Endometrial microvascular endothelial cells (primary cell): ENCODE results near the gene ARHGAP26. TPM values are rescaled to one million over a fixed set of nuclear protein-coding genes. Genes with fewer than 3 reads are reported as not detected.
"Not testable (repeated sequence)": the region's sequence is repeated elsewhere in the genome, so short reads cannot be mapped to it uniquely, and the experiment has no call there.

Source experiments
- in situ Hi-C: cut with HindIII; loops from 2 replicates; pipeline ENCODE4 v1.10.0; 2017; ENCODE audit warnings: low sequenced_read_pairs, low pct_unique_long_range_greater_than_20kb; ENCODE audit errors: inconsistent ontology term
- total RNA-seq: library from RNA; depleted of rRNA; stranded (reverse); fragments of >200 nt; gene quantifications from one replicate; pipeline ENCODE4 v1.2.3, GENCODE V29; 2015; ENCODE audit errors: inconsistent ontology term

ARHGAP26 gene
- total RNA-seq, 1 donor from 2014 or later, result 20.4 TPM

DNA sequence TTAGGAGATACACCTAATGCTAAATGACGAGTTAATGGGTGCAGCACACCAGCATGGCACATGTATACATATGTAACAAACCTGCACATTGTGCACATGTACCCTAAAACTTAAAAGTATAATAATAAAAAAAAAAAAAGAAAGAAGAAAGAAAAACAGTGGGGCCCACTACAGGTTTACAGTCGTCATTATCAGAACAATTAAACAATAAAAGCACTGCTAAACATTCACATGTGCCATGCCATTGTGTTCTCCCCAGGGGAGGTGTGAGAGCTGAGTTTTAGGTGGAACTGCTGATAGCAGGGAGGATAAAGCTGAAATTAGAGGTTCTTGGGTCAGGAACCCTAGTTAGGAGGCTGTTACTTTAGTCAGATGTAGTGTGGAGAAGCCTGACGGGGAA, 348.6 kb downstream of the ARHGAP26 start:
- in situ Hi-C loops, result not testable (repeated sequence)

DNA sequence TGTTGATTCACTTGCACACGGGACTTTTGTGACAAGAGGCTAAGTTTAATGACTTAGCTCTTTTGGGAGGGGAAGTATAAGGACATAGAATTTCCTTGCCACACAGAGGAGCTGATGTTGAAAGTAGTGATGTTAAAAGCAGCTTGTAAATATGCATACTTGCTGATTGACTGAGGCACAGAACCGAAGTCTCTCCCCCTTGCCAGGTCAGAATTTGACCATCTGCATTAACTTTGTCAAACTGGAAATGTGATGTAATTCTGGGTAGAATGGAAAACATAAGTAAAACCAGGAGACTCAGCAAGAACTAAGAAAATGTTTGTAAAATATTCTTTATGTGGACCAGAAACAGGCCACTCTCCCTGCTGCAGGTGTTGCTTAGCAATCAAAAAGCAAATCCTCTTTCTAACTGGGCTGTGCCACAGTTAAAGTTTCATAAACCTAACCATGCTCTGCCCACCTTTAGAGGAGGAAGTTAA, 349.2 kb downstream of the ARHGAP26 start:
- in situ Hi-C loops, result no loop called here

DNA sequence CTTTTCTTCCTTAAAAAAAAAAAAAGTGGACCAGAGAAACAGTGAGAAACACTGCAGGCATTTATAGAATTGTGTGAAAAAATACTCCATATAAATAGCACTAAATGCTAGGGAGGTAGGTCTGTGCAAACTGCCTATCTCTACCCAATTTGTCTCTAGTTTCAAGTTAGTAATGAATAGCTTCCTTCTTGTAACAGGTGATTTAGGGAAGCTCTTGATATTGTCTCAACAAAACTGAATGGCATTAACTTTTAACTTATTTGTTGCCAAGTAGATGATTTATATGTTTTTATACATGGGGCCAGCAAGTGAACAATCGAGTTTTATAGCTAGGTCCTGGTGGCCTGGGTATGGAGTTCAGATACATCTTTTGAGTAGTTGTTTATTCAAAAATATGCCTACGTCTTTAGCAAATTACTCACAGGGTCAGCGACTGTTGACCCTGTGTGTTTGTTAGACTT, 349.7 kb downstream of the ARHGAP26 start:
- in situ Hi-C loops, result no loop called here

DNA sequence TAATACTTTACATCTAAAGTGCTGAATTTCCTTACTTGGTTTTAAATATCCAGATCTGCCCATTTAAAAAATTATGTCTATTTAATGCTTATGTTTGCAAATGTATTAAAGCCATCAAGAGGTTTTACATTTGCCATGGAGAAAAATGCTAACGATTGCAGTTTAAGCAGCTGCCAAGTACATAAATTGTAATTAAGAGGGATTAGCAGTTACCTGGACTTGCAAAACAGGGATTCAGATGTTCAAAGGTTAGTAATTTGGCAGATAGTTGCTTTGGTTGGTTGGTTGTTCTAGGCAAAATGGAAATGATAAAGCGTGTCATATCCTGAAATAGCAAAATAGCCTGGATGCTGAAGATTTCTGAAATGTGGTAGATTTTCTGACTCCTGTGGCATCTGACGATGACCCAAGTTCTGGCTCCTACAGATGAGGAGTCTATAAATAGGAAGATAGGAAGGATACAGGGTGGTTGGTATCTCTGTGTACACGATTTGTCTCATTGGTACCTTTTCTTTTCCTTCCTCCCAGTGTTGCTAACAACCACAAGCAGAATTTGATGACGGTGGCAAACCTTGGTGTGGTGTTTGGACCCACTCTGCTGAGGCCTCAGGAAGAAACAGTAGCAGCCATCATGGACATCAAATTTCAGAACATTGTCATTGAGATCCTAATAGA, 350.4 kb downstream of the ARHGAP26 start:
- in situ Hi-C loops, result no loop called here

DNA sequence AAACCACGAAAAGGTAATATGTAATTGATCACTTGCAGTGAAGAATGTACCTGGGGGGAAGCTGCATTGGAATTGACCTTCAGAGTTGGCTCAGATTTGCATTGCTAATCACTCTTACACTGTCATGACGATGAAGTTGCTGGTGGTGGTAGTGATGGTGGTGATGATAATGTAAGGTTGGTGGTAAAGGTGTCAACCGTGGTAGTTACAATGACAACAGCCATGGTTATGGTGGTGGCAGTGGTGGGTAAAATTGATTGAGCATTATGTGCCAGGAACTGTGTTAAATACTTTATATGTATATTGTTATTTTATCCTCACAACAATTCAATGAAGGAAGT, 350.9 kb downstream of the ARHGAP26 start:
- in situ Hi-C loops, result no loop called here

DNA sequence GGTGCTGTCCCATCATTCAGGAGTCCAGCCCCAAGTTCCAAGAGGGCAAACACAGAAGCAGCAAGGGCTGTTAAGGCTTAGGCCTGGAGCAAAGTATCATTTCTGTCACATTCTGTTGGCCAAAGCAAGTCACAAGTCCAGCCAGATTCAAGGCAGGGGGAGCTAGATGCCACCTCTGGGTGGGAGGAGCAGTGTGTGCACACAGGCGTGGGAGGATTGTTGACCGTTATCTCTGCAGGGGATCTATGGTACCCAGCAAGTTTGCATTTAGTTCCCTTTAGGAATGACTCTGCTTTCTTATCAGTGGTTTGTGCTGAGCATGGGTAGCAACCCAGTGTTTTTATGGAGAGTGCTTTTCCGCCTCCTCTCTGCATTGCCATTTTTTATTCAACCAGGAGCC, 354.4 kb downstream of the ARHGAP26 start:
- in situ Hi-C loops, result no loop called here

DNA sequence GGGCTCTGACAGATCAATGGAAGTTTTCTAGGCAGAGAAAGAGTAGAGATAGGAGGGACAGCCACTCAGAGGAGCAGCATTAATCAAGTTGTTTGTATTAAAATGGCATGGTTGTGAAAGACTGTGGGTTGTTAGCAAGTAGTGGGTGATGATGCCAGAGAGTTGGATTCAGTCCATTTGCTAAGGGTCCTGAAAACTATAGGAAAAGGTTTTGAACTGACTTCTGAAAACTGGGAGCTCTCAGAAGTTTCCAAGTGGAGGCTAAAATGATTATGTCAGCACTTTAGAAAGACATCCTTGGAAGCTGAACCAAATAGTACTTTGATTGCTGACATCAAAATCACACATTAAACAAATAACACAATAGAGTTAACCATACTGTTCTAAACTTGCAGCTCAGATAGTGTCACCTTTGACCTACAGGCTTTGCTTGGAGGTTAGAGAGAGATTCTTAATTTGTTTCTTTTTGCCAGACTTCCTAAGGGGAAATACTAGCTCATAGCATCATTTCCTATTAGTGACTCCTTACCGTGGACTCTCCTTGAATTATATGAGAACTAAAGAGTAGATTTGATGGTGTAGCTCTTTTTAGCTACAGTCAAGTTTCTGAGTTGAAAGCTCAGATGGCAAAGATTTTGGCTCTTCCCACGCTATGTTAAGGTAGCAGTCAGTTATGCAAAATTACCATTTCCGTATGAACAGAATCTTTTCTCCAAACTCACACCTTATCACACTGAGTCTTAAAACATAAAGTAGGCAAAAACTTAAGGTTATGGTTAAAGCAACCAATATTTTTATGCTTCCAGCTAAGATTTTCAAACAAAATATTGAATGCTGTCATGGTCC, 356.2 kb downstream of the ARHGAP26 start:
- in situ Hi-C loops, result no loop called here

DNA sequence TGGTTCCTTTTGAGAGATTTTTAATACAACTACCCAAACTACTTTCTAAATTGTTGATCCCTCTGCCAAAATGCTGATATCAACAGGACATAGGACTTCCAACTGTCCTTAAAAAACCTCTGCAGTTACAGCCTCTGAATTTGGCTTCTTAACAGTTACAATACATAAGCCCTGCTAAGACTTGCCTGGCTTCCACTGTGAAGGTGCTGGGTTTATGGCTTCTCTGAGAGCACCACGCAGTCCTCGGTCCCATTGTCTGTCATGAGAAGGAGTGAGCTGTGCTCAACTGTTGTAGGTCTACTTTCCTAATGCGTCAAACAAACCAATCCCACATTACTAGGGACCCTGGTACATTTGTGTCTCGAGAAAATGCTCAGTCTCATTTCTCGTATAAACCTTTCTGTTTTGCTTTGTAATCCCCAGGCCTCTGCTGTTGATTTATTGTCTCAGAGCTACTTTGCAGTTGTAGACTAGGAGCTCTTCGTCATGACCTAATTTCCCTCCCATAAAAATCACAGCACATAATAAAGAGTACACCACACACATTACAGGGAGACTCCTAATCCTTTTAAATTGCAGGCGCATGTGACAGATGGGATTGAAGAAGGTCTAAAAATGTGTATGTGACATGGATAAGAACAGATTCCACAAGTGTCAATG, 358.4 kb downstream of the ARHGAP26 start:
- in situ Hi-C loops, result no loop called here

DNA sequence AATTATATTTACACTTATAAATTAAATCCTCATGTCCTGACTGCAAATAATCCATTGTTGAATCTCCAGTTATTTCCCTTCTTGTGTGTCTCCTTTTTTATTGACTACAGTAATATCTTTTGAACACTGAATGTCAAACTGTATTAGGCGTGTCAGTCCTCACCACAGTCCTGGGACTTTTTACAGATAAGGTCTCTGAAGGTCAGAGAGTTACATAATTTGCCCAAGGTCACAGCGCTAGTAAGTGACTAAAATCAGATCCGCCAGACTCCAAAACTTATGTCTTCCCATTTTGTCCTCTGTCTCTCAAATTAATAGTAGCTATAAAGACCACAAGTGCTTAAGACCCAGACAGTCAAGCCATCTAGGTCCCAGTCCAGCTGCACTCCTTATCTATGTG, 359.0 kb downstream of the ARHGAP26 start:
- in situ Hi-C loops, result no loop called here

DNA sequence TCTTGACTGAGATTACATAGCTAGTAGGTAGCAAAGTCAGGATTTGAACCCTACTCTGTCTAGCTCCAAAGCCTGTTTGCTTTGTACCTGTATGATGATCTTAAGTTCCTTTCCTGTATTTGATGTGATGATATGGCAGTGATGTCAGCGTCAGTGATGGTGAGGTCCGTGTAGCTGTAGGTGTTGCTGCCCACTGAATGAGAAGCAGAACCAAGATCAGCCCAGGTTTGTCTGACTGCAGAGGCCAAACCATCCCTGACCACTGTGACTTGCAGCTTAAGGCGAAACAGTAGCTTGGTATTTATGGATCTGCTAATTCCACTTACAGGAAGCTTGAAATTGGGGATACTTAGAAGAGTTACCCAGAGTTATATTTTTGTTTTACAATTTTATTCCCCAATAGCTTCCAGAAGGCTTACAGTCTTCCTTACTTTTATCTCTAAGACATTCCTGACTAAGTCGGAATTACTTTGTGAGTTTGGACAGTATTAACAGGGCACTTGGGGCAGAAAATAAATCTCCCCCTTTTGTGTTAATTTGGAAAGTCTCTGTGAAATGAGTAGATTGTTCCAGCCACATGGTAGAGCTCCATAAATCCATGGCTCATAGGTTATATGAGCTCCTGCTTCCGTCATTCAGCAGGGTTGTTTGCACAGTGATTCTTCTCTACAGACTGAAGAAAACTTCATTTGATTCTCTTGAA, 359.9 kb downstream of the ARHGAP26 start:
- in situ Hi-C loops, result no loop called here

DNA sequence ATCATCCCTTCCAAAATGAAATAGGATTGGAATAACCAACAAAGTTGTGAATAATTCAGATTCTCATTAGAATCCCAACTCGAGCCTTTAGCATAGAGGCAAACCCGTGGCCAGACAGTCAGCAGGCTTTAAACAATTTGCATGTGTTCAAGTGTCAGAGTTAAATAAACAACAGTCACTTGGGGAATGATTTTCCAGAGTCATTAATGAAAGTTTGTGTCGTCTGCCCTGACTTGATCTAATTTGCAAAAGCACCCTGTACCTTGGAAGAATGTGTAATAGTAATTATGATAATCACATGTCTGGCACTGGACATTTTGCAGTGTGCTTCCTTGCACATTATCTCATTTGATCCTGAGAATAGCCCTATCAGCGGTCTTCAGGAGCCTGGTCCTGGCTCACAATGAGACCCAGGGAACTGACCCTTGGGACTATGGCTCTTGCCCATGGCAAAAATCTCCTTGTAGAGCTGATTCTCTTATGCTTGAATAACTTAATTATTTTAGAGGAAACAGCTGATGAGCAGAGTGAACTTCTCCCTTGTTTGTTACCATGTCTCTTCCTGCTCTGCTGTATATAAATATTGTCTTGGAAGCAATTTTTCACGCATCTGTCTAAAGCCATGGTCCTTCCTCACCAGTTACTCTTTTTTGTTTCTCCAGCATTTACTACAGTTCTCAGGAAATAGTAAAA, 360.6 kb downstream of the ARHGAP26 start:
- in situ Hi-C loops, result no loop called here

DNA sequence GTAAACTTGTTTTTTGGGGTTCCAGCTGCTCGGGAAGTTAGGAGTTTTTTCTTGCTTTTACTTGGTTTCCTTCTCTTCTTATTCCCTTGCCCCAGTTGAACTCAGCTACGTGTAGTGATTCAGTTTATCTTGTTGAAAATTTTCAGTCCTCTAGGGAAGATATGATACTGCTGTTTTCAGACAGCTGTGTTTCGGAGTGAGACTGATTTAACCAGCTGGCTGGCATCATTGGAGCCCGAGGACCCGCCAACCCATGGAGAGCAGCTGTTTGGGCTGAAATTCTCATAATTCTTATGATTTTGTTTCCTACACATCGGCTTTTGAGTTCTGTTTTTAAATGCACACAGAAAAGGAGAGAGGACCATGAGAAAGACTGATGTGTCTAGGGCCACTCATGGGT, 361.8 kb downstream of the ARHGAP26 start:
- in situ Hi-C loops, result no loop called here

DNA sequence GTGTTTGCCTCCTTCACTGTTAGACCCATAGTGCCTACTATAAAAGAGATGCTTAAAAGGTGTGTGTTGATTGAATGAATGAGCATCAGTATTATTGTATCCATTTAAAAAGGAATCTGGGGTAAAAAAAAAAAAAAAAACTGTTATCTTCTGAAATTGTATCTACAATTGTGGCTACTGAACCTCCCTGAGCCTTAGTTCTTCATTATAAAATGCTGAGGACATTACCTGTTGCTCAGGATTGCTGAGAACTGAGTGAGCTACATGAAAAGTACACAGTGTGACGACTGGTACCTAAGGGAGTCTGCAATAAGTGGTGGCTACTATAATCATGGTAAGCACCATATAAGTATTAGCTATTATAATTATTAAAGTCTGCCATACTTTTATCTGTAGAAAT, 362.6 kb downstream of the ARHGAP26 start:
- in situ Hi-C loops, result no loop called here

DNA sequence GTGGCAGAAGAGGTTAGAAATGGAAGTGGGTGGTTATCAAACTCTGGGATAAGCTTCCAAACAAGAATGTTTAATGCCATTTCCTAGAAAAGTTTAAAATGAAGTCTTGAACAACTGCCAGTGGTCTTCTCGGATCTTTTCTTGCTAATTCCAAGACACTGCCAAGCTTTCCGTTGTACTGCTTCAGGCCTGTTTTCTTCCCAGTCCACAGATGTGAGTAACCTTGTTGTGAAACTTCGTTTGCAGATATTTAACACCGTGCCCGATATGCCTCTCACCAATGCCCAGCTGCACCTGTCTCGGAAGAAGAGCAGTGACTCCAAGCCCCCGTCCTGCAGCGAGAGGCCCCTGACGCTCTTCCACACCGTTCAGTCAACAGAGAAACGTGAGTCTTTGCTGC, 363.5 kb downstream of the ARHGAP26 start:
- in situ Hi-C loops, result no loop called here

DNA sequence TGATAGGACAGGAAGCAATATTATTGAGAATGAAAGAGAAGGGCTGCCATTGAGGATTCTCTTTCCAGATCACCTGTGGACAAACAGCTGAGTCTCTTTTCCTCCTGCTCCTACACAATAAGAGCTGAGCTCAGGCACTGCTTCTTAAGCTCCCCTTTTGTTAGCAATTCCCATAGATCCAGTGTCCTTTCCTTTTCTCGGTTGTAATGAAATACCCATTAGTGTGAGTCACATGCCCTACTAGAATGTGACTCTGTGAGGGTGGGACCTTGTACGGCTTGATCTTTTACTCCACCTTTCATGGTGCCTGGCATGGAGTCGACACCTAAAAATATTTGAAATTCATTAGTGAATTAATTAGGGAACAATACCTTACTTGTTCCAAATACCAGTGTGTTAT, 364.1 kb downstream of the ARHGAP26 start:
- in situ Hi-C loops, result no loop called here

DNA sequence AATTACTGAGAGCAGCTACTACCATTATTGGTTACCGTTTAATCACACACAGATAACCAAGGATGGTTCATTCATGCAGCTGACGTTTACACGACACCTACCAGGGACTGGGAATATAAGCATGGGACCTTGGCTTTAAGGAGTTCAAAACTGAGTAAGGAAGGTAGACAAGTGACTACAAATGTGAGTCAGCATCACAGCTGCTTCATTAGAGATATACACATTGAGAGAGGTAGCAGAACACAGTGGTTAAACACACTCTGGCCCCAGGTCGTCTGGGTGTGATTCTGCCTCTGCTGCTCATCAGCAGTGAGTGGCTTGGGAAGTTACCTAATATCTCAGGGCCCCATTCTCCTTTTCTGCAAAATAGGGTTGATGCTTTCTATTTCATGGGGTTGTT, 364.7 kb downstream of the ARHGAP26 start:
- in situ Hi-C loops, result no loop called here

DNA sequence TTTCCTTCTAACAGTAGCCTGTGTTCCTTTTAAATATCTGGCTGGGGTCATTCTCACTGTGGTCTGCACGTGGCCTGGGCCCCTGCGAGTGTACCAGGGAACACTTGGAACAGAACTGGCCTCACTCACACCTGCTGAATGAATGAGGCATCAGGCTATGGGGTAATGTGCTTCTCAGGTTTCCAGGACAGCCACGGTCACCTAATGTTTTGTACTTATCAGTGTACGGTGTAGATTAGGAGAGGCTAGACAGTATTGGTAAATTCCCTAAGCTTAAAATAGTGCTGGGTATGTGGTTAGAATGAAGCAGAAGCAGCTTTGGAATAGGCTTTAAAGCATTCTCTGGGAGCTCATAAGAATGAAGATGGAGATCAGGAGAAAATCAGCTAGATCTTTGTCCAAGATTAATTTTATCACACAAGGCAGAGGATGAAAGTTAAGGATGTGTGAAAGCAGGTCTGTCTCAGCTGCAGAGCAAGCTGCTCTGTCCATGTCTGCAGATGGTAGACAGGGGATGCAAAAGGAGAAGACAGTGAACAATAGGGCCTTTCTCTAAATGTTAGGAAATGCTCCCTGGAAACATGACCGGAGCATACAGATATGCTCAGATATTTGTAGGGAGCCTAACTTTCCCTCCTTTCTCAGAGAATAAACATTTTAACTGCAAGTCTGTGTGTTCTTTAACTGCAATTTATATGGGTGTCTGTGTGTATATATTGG, 365.8 kb downstream of the ARHGAP26 start:
- in situ Hi-C loops, result no loop called here

DNA sequence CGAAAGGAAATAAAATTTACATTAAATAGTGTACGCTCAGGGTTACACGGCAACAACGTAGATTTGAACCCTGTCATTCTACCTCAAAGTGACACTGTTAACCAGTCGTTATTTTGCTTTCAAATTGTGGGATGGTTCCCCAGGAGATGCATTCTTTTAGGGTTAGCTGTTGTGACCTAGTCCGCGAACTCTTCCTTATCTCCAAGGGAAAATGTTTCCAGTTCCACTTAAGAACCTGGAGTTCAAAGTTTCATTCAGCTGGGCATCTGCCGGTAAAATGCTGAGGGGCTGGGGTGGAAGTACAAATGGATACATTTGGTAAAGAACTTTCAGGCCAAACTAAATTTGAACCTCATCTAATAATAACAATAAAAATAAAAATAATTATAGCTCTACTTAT, 368.7 kb downstream of the ARHGAP26 start:
- in situ Hi-C loops, result no loop called here
